Sigmoid colon (tissue), 7 donors: ENCODE data around the gene ELMO2. TPM values are rescaled to one million over a fixed set of nuclear protein-coding genes. Genes with fewer than 3 reads are reported as not detected.

ENCODE experiments used
- DNase-seq: peaks from one replicate; pipeline ENCODE4 v3.0.0-alpha.2; 2019
- H3K27ac ChIP-seq, 4 donors: fragments of 200-600 bp; sonication (generic); one replicate each; pipeline ENCODE4 v1.5.1; 2016 to 2019; ENCODE audit warnings: mild to moderate bottlenecking in 1 of 4
- H3K27me3 ChIP-seq, 3 donors: fragments of 200-600 bp; sonication (generic); one replicate each; pipeline ENCODE4 v1.5.1; 2019; ENCODE audit warnings: mild to moderate bottlenecking in 1 of 3
- H3K36me3 ChIP-seq, 4 donors: fragments of 200-600 bp; sonication (generic); one replicate each; pipeline ENCODE4 v1.5.1; 2016 to 2019
- H3K4me1 ChIP-seq, 4 donors: fragments of 200-600 bp; sonication (generic); one replicate each; pipeline ENCODE4 v1.5.1; 2017 to 2019
- H3K4me3 ChIP-seq, 4 donors: fragments of 200-600 bp; sonication (generic); one replicate each; pipeline ENCODE4 v1.5.1; 2017 to 2019; ENCODE audit warnings: mild to moderate bottlenecking in 2 of 4, moderate library complexity in 1 of 4
- H3K9me3 ChIP-seq, 4 donors: fragments of 200-600 bp in 3 of 4; sonication (generic) in 3 of 4; one replicate each; pipeline versions ENCODE4 v1.5.1 to v1.6.1; 2013 to 2019
- EP300 ChIP-seq, 4 donors: sonication (generic); formaldehyde crosslinking; IDR thresholded peaks; one replicate each; pipeline ENCODE4 v1.6.1; 2017; ENCODE audit warnings: antibody characterized with exemption in 4 of 4
- POLR2A ChIP-seq, 2 donors: fragments of 450-650 bp; IDR thresholded peaks; one replicate each; pipeline ENCODE4 v1.6.1; 2016; ENCODE audit warnings: antibody characterized with exemption in 2 of 2, mild to moderate bottlenecking in 2 of 2, moderate library complexity in 2 of 2
- POLR2AphosphoS5 ChIP-seq, 4 donors: sonication (generic); formaldehyde crosslinking; IDR thresholded peaks; one replicate each; pipeline ENCODE4 v1.6.1; 2017; ENCODE audit warnings: antibody characterized with exemption in 4 of 4
- WGBS, 2 donors: extraction: QIAGEN DNeasy Blood & Tissue Kit; methylation state at CpG; one replicate each; pipeline ENCODE4 v1.1.7; 2013; 5-methylcytosine and 5-hydroxymethylcytosine counted together
- intact Hi-C: fragments of 100-400 bp; cut with DNase I; formaldehyde crosslinking; loops from one replicate; pipeline ENCODE4 v1.15.1; 2023
- polyA plus RNA-seq, 3 donors: library from polyadenylated mRNA; stranded (reverse); fragments of 200-250 nt; gene quantifications; one replicate each; pipeline ENCODE4 v1.2.3, GENCODE V29; 2013
- total RNA-seq, 4 donors: library from RNA; depleted of rRNA; stranded (reverse); fragments of >200 nt; gene quantifications; one replicate each; pipeline ENCODE4 v1.1.0, GENCODE V29; 2016
- TF ChIP-seq, protein P1 (sequence below), 4 experiments: fragments of 450-650 bp in 3 of 4; fragments of 200-600 bp in 1 of 4; IDR thresholded peaks; one replicate each; pipeline ENCODE4 v1.5.1; 2016 to 2019; ENCODE audit warnings: antibody characterized with exemption in 4 of 4, mild to moderate bottlenecking in 3 of 4, moderate library complexity in 2 of 4
- donor health status: healthy with polysubstance abuse.
- donor health status: Bipolar disorder and iron deficiency.
- donor health status: healthy.

The ELMO2 gene
- total and polyA plus RNA-seq, 7 donors, result 13.2 to 52.1 (median 40.3) TPM

- no peaks in the 10 kb centered on the region for H3K27me3 ChIP-seq
- peak overlapping the region; percentile 53 to 79 (median 70) for H3K27ac ChIP-seq
- no peak overlapping the region for H3K4me3 ChIP-seq
- 63 to 70% methylated on average over 2 of the region's 2 CpGs for WGBS, 2 donors
- intact Hi-C loops, result no loop called here
- DNase-seq, result no peak
- H3K4me1 ChIP-seq, result peaks cover 0 to 80% (median 67%) of the 10 kb centered on the region in 4 donors
- peaks cover 0 to 12% (median 4%) of the 10 kb centered on the region in 4 donors for H3K36me3 ChIP-seq
- no peaks in the 10 kb centered on the region for H3K9me3 ChIP-seq
- TF ChIP-seq POLR2AphosphoS5 (IDR thresholded peaks at IDR 0.05) (peak in 1 of 4 donors; percentile 22), EP300 (IDR thresholded peaks at IDR 0.05) (no peak)
These were observed 4.0 kb downstream of the ELMO2 start for GRCh38 chr20:46402331-46402811.

GRCh38 chr20:46401478-46401860 lies 4.9 kb downstream of the ELMO2 start:
- intact Hi-C loops, result no loop called here
- no peak for DNase-seq
- TF ChIP-seq, protein P1, sequence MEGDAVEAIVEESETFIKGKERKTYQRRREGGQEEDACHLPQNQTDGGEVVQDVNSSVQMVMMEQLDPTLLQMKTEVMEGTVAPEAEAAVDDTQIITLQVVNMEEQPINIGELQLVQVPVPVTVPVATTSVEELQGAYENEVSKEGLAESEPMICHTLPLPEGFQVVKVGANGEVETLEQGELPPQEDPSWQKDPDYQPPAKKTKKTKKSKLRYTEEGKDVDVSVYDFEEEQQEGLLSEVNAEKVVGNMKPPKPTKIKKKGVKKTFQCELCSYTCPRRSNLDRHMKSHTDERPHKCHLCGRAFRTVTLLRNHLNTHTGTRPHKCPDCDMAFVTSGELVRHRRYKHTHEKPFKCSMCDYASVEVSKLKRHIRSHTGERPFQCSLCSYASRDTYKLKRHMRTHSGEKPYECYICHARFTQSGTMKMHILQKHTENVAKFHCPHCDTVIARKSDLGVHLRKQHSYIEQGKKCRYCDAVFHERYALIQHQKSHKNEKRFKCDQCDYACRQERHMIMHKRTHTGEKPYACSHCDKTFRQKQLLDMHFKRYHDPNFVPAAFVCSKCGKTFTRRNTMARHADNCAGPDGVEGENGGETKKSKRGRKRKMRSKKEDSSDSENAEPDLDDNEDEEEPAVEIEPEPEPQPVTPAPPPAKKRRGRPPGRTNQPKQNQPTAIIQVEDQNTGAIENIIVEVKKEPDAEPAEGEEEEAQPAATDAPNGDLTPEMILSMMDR (IDR thresholded peaks at IDR 0.05), result no peak
- 33 to 68% methylated on average over 2 of the region's 2 CpGs for WGBS, 2 donors
- Histone ChIP-seq H3K27me3 (no peaks in the 10 kb centered on the region), H3K4me3 (no peak overlapping the region), H3K4me1 (peaks cover 0 to 75% (median 64%) of the 10 kb centered on the region in 4 donors), H3K27ac (peak overlapping the region; percentile 53 to 79 (median 70)), H3K9me3 (no peaks in the 10 kb centered on the region), H3K36me3 (peaks cover 0 to 21% (median 4%) of the 10 kb centered on the region in 4 donors)

DNA sequence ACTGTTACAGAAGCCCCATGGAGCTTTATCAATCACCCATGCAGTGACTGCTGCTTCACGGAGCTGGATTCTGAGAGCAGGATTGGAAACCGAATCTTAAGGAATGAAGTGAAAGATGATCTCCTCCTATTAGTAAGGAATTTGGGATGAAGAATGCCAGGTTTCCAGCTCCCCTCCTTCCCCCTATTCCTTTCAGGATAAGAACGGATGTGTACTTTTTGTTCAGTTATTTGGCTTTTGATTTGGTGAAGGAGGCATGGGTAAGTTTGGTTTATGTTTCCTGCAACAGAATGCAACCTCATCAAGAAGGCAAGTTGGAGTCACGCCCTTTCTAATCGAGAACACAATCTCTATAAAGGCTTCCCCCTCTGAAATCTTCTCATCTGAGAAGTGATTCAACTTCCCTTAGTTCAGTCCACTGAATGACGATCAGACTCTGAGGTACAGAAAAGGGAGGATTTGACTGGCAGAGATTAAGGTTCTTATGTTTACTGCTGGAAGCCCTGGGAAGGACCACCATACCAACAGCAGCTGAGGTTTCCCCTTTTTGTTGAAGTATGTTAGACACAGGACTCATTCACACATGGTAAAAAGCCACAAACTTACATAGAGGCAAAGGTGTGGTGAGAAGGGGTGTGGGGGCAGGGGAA lies 5.5 kb downstream of the ELMO2 start:
- Histone ChIP-seq H3K36me3 (peaks cover 0 to 26% (median 4%) of the 10 kb centered on the region in 4 donors), H3K9me3 (no peaks in the 10 kb centered on the region), H3K27me3 (no peaks in the 10 kb centered on the region), H3K4me1 (peaks cover 0 to 78% (median 65%) of the 10 kb centered on the region in 4 donors), H3K27ac (peak overlapping the region; percentile 53 to 79 (median 70)), H3K4me3 (no peak overlapping the region)
- WGBS, 2 donors, result 31 to 66% methylated on average over 6 of the region's 6 CpGs
- no peak for TF ChIP-seq POLR2AphosphoS5 (IDR thresholded peaks at IDR 0.05)
- TF ChIP-seq EP300 (IDR thresholded peaks at IDR 0.05), result no peak
- no peak for TF ChIP-seq POLR2A (IDR thresholded peaks at IDR 0.05)
- TF ChIP-seq, protein P1 (IDR thresholded peaks at IDR 0.05), result no peak
- intact Hi-C loops, result no loop called here
- DNase-seq, result no peak

DNA sequence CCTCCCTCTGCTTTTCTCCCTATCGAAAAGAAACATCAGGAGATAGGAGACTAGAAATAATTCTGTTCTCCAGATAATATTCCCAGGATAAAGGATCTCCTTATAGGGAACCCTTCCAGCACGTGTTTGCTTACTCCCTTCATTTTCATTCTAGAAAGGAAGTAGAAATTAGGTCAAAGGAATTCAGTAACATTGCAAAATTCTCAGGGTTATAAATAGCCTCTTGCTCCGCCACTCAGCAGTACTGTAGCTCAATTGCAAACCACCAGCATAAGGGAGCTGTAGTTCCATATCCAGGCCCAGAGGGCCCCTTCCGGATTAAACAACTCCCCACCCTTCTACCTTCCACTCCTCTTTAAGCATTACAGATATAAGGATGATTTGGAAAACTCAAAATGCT lies 6.2 kb downstream of the ELMO2 start:
- Histone ChIP-seq H3K4me3 (no peak overlapping the region), H3K27me3 (no peaks in the 10 kb centered on the region), H3K4me1 (peaks cover 0 to 78% (median 63%) of the 10 kb centered on the region in 4 donors), H3K36me3 (peaks cover 0 to 28% (median 4%) of the 10 kb centered on the region in 4 donors), H3K9me3 (no peaks in the 10 kb centered on the region), H3K27ac (peak overlapping the region; percentile 53 to 79 (median 70))
- peak; percentile 72 for DNase-seq
- intact Hi-C loops, result no loop called here
- TF ChIP-seq POLR2AphosphoS5 (IDR thresholded peaks at IDR 0.05) (peak in 3 of 4 donors; percentile 38 to 46 (median 45)), EP300 (IDR thresholded peaks at IDR 0.05) (no peak)
- 37 to 58% methylated on average over 4 of the region's 4 CpGs for WGBS, 2 donors

- H3K4me3 ChIP-seq, result no peak overlapping the region
- no peaks in the 10 kb centered on the region for H3K9me3 ChIP-seq
- TF ChIP-seq, protein P1 (IDR thresholded peaks at IDR 0.05), result no peak
- TF ChIP-seq POLR2AphosphoS5 (IDR thresholded peaks at IDR 0.05), result no peak
- no peak for TF ChIP-seq EP300 (IDR thresholded peaks at IDR 0.05)
- no peak for TF ChIP-seq POLR2A (IDR thresholded peaks at IDR 0.05)
- H3K36me3 ChIP-seq, result peaks cover under 1 to 30% (median 4%) of the 10 kb centered on the region in 4 donors
- 19 to 39% methylated on average over 3 of the region's 3 CpGs for whole genome bisulfite sequencing, 2 donors
- H3K27ac ChIP-seq, result peak overlapping the region; percentile 53 to 79 (median 70)
- intact Hi-C loops, result no loop called here
- no peaks in the 10 kb centered on the region for H3K27me3 ChIP-seq
- peaks cover 0 to 76% (median 64%) of the 10 kb centered on the region in 4 donors for H3K4me1 ChIP-seq
- DNase-seq, result no peak
These were observed 7.0 kb downstream of the ELMO2 start for GRCh38 chr20:46399401-46399800.
